WERI-Rb-1 (cell line): ENCODE results near the gene BEX5.
"Not testable (repeated sequence)": the region's sequence is repeated elsewhere in the genome, so short reads cannot be mapped to it uniquely, and the experiment has no call there.

Experiments used
- DNase-seq: peaks from one replicate; pipeline ENCODE4 v3.0.0-alpha.2; 2020
- H3K27ac ChIP-seq: fragments of 250-450 bp; sonication (Bioruptor Pico); 2 replicates; pipeline ENCODE4 v1.5.1; 2020; ENCODE audit warnings: mild to moderate bottlenecking, moderate library complexity
- H3K27me3 ChIP-seq: fragments of 250-450 bp; sonication (Bioruptor Pico); 2 replicates; pipeline ENCODE4 v1.5.1; 2021; ENCODE audit warnings: mild to moderate bottlenecking, low read depth, moderate library complexity; ENCODE audit not compliant: insufficient read depth, severe bottlenecking
- H3K36me3 ChIP-seq: fragments of 250-450 bp; sonication (Bioruptor Pico); 2 replicates; pipeline ENCODE4 v1.5.1; 2020; ENCODE audit warnings: mild to moderate bottlenecking, moderate library complexity
- H3K4me3 ChIP-seq: 2 replicates; pipeline ENCODE4 v1.5.1; 2011; ENCODE audit warnings: low read depth, mild to moderate bottlenecking, control low read depth, low read length
- H3K9me3 ChIP-seq: fragments of 250-450 bp; sonication (Bioruptor Pico); 2 replicates; pipeline ENCODE4 v1.5.1; 2021; ENCODE audit warnings: mild to moderate bottlenecking, moderate library complexity; ENCODE audit not compliant: severe bottlenecking
- TF ChIP-seq, protein P1 (sequence below): IDR thresholded peaks from 2 replicates; pipeline ENCODE4 v1.5.1; 2011; ENCODE audit warnings: low read depth, mild to moderate bottlenecking, control low read depth, inconsistent platforms, low read length

The BEX5 gene

GRCh38 chrX:102155806-102156179, at the start of gene BEX5:
Gene BEX5, minus strand, starts transcription at chrX:102155977. Its CDS starts 1,712 bp downstream, at chrX:102154265.
- Histone ChIP-seq H3K36me3 (no peaks in the 10 kb centered on the region), H3K27ac (no peak within 1 kb of the TSS), H3K4me3 (no peak within 1 kb of the TSS), H3K9me3 (no peaks in the 10 kb centered on the region), H3K27me3 (peaks cover 61% of the 10 kb centered on the region)
- DNase-seq: no peak
- TF ChIP-seq, protein P1, sequence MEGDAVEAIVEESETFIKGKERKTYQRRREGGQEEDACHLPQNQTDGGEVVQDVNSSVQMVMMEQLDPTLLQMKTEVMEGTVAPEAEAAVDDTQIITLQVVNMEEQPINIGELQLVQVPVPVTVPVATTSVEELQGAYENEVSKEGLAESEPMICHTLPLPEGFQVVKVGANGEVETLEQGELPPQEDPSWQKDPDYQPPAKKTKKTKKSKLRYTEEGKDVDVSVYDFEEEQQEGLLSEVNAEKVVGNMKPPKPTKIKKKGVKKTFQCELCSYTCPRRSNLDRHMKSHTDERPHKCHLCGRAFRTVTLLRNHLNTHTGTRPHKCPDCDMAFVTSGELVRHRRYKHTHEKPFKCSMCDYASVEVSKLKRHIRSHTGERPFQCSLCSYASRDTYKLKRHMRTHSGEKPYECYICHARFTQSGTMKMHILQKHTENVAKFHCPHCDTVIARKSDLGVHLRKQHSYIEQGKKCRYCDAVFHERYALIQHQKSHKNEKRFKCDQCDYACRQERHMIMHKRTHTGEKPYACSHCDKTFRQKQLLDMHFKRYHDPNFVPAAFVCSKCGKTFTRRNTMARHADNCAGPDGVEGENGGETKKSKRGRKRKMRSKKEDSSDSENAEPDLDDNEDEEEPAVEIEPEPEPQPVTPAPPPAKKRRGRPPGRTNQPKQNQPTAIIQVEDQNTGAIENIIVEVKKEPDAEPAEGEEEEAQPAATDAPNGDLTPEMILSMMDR: no peak

- Histone ChIP-seq H3K9me3 (no peaks in the 10 kb centered on the region), H3K27ac (no peak overlapping the region), H3K4me3 (no peak overlapping the region), H3K27me3 (peaks cover 2% of the 10 kb centered on the region), H3K36me3 (no peaks in the 10 kb centered on the region)
- no peak for DNase-seq
- TF ChIP-seq, protein P1: no peak
Measured at GRCh38 chrX:102185967-102186720, 30.4 kb upstream of the BEX5 start.

DNA sequence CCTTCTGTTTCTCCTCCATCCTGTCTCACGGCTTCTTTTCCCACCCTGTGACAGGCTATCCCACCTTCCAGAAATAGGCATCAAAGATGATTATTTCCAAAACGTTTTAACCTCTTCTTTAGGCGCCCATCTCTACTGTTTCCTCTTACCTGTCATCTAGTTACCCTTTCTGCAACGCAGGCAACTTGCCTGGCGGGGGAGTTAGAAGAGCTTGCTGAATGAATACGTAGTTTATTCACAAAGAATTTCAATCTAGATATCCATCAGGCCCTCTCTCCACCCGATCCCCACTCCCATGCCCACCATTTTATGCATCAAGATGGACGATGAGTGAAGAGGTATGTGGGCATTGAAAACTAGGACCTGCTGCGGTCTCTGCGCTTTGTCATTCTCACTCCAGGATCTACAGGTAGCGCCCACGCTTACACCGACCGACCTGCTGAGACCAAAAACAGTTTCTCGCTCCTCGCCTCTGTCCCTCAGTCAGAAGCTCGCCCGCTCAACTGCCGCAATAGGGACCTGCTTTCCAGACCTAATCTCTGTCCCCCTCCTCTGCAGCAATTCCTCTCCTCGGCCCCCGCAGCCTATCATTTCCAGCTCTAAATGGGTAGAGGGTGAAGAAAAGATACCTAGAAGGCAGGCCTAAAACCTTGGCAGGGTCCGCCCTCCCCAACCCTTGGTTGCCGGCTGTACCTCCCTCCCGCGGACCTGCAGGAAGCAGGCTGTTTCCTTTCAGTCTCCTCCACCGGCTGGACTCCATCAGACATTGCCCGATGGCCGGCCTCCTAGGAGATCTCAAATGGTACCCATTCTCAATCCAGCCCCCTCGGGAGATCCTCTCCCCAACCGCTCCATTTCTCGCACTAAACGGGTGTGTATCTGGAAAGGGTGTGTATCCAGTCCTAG, 624 bp downstream of the BEX5 start:
- TF ChIP-seq, protein P1: no peak
- Histone ChIP-seq H3K27ac (no peak overlapping the region), H3K9me3 (no peaks in the 10 kb centered on the region), H3K27me3 (peaks cover 57% of the 10 kb centered on the region), H3K4me3 (no peak overlapping the region), H3K36me3 (no peaks in the 10 kb centered on the region)
- DNase-seq: no peak

DNA sequence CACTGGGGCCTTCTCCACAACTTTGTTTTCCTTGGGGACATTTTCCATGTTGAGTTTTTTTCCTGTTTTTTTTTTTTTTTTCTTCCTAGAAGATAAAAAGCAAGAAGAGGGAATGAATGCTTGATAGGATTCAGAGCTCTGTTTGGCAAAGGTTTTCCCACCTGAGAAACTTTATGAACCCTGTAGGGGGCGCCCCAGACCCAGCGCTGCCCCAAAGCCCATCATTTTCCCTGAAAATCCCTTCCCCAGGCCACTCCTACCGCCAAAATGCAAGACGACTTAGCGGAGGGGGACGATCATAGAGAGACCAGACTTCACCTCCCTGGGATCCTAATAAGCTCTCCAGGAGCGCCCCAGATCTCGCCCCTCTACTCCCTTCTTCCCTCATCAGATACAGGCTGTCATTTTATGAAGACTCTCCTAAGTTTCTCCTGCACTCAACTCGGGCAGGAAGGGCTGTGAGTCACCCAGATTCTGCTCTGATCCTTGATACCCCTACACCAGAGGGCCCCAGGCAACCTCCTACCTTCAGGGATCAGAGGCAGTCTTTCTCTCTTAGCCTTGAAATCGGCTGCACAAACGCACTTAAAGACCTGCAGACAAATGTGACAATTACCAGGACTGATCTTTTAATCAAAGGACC, 1.4 kb downstream of the BEX5 start:
- Histone ChIP-seq H3K27ac (no peak overlapping the region), H3K36me3 (no peaks in the 10 kb centered on the region), H3K27me3 (peaks cover 56% of the 10 kb centered on the region), H3K4me3 (no peak overlapping the region), H3K9me3 (no peaks in the 10 kb centered on the region)
- TF ChIP-seq, protein P1: 0 out of 2 replicates have a peak, but pooled peaks have one; percentile 23
- DNase-seq: no peak

- H3K4me3 ChIP-seq, H3K36me3 ChIP-seq, DNase-seq, H3K27ac ChIP-seq, H3K9me3 ChIP-seq: not testable (repeated sequence)
- H3K27me3 ChIP-seq: peaks cover 49% of the 10 kb centered on the region
Measured at GRCh38 chrX:102142274-102142673, 13.5 kb downstream of the BEX5 start, which contains the start of gene TCEAL6. Gene TCEAL6, minus strand, starts transcription at chrX:102142481.

DNA sequence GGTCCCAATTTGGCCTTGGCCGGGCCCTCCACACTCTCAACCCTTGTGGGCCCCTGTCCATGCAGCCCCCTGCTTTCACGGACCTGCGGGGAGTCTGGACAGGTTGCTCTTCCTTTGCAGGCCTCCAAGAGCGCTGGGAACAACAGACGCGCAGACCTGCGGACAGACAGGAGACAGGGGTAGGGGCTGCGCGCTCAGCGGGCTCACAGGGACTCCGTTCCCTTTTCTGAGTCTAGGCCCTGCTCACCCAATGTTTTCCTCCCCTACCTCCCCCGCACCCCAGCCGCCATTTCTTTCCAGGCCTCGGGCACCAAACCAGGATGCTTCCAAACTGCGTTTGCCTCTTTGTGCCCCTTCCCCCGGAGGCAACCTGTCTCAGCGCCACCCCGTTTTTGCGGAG, 14.1 kb downstream of the BEX5 start:
- H3K36me3 ChIP-seq, DNase-seq, H3K27ac ChIP-seq, H3K4me3 ChIP-seq, H3K9me3 ChIP-seq: not testable (repeated sequence)
- peaks cover 53% of the 10 kb centered on the region for H3K27me3 ChIP-seq

DNA sequence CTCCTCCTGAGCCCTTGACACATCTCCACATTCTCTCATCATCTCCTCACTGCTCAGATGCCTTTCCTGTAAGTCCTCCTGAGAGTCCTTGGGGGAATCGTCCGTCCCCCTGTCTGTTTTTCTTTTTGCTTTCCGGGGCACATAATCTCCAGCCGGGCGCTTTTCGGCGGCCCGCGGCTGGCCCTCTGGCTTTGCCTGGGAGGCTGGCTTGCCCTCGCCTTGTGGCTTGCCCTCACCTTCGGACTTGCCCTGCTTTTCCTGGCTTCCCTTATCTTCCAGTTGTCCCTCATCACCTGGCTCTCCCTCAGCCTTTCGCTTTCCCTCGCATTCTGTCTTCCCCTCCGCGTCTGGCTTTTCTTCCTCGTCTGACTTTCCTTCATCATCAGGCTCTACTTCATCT, 14.9 kb downstream of the BEX5 start:
- H3K27me3 ChIP-seq: peaks cover 53% of the 10 kb centered on the region
- H3K27ac ChIP-seq, H3K4me3 ChIP-seq, DNase-seq, H3K9me3 ChIP-seq, H3K36me3 ChIP-seq: not testable (repeated sequence)
